Activated CD8-positive, alpha-beta memory T cell treated with anti-CD3 and anti-CD28 coated beads for 1 hour (primary cell): ENCODE measurements around the gene PKNOX2.

Experiments used
- DNase-seq, 2 donors: peaks; one replicate each; pipeline ENCODE4 v3.0.0-alpha.2; 2020; ENCODE audit warnings: low read depth in 1 of 2; ENCODE audit errors: extremely low read depth in 1 of 2

The PKNOX2 gene, protein sequence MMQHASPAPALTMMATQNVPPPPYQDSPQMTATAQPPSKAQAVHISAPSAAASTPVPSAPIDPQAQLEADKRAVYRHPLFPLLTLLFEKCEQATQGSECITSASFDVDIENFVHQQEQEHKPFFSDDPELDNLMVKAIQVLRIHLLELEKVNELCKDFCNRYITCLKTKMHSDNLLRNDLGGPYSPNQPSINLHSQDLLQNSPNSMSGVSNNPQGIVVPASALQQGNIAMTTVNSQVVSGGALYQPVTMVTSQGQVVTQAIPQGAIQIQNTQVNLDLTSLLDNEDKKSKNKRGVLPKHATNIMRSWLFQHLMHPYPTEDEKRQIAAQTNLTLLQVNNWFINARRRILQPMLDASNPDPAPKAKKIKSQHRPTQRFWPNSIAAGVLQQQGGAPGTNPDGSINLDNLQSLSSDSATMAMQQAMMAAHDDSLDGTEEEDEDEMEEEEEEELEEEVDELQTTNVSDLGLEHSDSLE

DNA sequence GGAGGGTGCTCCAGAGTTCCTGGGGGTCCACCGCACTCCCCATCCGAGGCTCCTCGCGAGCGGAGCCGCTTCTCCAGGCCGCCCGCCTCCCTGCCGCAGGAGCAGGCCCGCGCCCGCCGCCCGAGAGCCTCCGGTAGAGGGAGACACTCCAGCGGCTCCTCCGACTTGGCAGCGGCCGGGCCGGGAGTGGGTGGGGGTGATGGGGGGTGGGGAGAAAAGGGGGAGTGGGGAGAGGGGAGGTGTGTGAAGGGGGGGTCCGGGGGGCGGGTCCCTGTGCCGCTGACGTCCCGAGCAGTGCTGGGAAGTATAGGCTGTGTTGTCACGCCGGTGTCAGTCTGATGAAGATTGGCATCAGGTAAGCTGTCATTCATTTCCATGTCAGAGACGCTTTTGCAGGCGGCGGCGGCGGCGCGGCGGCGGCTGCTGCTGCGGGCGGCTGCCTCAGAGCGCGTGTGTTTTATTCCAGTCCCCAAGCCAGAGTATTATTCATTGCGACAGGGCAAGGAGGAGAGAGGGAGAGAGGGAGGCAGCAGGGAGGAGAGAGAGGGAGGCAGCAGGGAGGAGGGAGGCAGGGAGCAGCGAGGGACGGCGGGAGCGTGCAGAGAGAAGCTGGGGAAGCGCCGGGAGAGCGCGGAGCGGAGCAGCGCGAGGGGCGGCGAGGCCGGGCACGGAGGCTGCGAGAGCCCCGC lies at the start of gene PKNOX2:
Gene PKNOX2 (plus strand): TSS at position 330 of the 689 bp plus-strand sequence. CDS start 186,555 bp downstream, outside the sequence.
- DNase-seq: peak in 1 of 2 donors; percentile 65

DNA sequence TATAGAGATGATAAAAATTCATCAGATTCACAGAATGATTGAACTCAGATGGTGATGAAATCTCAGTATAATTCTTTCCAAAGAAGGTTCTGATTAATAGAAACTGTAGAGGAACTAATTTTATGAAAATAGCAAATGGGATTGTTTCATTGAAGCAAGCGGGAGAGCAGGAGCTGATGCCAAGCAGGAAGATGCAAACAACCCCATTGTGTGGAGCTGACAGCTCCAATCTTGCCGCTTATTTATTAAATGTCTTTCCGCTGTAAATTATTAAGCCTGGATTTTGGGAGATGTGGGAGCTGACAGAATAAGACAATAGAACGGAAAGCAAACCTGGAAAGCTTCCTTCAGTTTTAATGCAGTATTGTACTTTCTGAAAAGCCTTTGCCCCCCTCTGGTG lies 47.1 kb upstream of the PKNOX2 start:
- DNase-seq: no peak

DNA sequence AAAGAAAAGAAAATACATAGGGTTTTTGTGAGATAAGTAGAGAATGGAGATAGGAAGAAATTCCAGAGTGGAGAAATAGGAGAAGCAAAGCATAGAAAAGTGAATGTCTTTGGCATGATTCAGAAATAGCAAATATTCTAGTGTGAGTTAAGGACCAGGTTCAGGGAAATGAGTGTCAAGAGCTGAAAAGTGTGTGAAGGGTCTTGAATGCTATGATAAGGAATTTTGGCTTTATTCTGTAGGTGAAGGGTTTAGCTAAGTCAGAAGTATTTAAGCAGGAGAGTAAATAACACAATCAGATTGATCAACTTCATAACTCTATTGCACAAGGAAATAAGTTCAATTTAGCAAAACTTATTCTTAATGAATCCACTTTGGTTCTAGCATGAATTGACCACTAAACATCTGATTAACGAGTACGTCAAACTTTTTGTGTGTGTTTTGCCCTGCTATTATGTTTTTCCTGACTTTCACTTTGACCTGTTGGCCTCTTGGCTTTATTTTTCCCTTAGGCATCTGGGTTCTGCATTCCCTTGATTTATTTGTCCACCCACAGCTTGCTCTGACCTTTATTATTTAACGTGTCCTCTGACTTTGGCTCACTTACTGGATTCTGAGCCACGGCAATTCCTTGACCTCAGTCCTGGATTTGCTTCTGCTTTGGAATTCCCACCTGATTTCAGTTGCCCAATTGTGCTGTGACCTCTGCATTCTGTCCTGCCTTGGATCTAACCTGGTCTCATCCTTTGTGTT lies 41.2 kb upstream of the PKNOX2 start:
- no peak for DNase-seq

DNA sequence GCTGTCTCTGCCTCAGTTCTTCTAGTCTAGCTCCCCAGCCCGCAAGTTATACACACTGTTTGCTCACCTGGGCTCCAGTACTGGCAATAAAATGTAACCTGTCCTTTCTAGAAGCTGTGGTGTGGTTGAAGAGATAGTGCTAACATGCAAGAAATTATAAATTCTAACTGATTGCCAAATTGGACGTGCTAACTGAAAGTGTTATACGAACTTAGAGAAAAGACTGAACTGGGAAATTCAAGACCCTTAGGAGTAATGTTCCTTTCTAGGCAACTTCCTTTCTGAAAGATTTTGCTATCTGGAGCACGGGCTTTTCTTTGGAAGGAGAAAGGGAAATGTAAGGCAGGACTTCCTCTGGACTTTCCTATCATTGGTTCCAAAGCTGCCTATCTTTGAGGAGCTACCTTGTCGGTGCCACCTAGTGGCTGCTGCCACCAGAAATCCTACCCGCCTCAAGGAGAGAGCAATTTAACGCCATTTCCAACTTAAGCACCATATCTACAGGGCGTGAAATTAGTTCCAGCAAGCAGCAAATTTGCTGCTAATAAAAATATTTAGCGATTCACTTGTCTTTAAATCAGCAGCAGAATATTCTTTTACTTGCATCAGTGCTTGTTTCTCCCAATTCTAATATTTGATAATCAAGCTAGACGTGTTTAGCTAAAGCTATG lies 40.5 kb upstream of the PKNOX2 start:
- DNase-seq: peak in 1 of 2 donors; percentile 12

DNA sequence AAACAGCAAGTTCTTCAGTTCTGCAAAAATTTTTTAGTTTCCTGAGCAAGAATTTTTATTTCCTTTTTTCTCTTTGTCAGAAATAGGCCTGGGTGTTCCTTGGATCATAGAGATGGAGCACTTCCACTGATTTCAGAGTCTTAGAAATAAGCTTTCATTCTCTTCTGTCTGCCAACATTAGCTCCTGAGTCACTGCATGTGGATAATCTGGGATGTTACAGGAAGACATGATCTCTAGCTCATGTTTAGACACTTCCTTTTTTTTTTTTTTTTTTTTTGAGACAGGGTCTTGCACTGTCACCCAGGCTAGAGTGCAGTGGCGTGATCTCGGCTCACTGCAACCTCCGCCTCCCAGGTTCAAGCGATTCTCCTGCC lies 39.9 kb upstream of the PKNOX2 start:
- no peak for DNase-seq

DNA sequence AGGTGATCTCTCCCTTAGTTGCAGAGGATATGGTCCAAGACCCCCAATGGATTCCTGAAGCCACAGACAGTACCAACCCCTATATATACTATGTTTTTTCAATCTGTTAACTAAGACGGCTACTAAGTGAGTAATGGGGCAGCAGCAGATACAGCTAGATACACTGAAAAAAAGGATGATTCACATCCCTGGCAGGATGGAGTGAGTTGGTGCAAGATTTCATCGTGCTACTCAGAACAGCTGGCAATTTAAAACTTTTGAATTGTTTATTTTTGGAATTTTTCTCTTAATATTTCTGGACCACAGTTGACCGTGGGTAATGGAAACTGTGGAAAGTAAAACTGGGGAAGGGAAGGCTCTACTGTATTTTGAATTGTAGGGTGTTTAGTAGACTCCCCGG lies 36.1 kb upstream of the PKNOX2 start:
- DNase-seq: no peak

DNA sequence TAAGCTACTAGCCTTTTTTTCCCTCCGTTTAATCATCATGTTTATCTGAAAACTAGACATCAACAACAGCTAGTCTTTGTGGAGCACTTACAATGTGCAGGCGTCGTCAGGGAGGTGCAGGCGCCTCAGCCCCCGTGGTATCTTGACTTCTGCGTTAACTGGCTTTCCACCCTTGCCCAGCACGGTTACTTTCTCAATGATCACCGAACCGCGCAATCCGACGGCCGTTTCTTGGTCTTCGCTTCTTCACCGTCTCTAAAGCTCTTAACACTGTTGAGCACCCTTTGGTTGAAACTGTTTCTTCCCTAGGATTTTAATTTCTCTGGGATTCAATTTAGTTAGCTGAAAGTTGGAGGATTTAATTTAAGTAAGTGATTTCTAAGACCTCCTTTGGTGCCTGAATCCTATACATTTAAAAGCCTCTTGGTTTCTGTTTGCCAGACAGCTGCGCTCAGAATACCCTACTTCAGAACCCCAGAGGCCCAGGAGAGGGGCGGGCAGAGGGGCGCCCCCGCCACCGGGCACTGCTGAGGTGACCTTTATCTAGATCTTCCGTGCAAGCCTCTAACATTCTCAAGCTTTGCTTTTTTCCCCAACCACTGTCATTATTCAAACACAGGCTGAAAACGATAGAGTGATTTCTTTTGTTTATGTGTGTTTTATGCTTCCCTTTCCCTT lies 35.1 kb upstream of the PKNOX2 start:
- no peak for DNase-seq

DNA sequence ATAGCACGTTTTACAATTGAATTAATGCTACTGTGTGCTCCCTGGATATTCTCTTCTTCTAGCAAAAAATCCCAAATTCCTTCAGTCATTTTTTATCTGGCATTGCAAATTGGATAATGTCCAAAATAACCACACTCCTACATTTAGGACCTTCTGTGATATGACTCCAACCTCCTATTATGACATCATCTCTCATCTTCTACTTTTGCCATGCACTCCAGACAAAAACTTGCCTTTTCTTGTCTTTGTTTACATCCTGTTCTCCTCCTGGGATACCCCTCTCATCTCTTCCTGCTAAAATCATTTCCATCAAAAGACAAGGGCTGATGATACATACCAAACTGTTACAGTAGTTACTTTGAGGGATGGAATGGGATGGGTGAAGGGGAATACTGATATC lies 32.5 kb upstream of the PKNOX2 start:
- no peak for DNase-seq

DNA sequence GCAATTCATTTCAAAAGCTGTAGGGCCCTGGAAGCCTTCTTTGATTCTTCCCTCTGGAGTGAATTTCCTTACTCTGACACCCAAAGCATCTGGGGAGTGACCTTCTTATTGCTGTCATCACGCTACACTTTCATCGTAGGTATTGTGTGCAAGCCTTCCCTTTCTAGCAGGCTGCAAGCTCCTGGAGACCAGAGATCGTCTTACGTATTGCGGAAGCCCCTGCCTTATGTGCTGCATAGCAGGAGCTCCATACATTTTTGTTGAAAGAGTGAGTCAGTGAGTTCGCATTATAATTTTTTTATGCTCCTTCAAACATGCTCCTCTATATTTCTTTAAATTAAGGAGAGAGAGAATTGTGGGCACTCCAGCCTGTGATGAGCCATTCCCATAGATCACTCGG lies 32.0 kb upstream of the PKNOX2 start:
- DNase-seq: no peak

DNA sequence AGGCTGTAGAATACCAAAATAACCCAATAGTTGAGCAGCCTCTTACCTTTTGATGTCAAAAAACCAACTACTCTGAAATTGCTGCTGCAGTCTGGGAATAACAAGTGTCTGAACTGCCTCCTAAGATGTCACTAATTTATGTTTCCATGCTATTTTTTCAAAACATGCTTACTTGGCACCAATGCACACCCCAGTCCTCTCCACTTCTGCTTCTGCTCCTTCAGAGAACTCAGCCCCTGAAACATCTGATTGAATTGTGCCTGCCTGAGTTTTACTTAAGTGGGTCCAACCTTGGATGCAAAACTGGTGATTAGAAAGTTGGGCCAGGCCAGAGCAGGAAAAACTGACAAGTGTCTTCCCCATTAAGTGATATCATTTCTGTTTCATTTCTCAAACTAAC lies 28.6 kb upstream of the PKNOX2 start:
- DNase-seq: no peak

DNA sequence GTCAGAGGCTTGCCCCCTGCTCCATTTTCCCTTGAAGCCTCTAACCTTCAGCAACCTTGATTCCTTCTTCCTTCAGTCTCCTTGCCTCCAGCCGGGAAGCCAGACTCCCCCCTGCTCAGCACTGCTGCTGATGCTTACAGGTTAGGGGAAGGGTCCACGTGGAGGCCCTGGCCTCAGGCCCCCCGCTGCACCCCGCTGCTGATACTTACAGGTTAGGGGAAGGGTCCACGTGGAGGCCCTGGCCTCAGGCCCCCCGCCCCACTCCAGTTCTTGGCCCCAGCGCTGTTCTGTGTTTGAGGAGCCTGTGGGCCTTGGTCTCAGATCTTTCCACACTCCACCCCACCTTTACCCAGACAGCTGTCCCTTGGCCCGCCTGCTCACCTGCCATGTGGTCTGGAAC lies 25.6 kb upstream of the PKNOX2 start:
- no peak for DNase-seq

DNA sequence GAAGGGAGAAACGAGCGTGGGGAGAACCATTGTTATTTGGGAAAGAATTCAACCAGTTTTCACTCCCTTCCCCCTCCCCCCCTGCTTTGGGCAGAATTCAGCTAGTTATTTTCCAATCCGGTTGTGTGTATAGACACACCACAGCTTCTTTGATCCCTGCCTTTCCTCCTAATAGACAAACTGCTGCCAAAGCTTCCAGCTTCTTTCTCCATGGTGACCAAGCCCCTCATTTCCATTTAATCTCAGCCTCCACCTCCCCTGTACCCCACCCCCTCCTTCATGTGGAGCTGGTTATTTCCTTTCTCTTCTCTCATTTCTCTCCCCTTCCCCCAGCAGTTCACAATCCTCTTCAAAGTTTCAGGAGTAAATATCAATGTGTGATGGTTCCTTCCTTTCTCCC lies 24.8 kb upstream of the PKNOX2 start:
- no peak for DNase-seq

DNA sequence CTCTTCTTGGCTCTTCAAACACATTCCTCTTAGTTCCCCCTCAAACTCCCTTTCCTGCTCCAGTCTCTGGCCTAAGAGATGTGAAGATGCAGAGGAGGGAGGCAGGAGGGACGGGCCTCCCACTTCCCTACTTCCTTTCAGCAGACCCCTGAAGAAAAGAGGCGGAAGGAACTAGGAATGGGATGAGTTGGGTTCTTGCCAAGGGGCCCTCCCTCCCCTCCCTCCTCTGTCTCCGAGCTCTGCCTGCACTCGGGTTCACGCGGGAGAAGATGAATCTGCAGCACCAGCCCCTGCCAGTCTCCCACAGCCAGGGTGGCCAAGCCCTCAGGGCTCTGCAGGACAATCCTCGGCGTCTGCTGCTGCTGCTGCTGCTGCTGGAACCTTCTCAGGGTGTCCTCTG lies 24.3 kb upstream of the PKNOX2 start:
- no peak for DNase-seq

DNA sequence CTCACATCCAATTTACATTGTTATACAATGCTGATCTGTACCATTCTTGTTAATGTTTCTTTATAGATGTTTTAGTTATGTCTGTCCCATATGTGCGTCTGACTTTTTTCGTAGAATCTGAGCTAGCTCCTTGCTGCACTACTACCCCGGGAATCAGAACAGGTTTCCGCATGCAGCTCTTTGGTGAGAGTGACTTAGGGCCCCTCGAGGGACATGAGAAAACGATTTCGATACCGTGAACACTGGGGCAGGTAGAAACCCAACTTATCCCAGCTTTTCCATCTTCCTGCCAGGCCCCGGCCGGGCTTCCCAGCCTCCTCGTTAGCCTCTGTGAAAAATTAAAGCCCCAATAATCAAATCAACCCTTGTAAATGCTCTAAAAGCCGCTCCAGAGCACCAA lies 23.4 kb upstream of the PKNOX2 start:
- DNase-seq: no peak

DNA sequence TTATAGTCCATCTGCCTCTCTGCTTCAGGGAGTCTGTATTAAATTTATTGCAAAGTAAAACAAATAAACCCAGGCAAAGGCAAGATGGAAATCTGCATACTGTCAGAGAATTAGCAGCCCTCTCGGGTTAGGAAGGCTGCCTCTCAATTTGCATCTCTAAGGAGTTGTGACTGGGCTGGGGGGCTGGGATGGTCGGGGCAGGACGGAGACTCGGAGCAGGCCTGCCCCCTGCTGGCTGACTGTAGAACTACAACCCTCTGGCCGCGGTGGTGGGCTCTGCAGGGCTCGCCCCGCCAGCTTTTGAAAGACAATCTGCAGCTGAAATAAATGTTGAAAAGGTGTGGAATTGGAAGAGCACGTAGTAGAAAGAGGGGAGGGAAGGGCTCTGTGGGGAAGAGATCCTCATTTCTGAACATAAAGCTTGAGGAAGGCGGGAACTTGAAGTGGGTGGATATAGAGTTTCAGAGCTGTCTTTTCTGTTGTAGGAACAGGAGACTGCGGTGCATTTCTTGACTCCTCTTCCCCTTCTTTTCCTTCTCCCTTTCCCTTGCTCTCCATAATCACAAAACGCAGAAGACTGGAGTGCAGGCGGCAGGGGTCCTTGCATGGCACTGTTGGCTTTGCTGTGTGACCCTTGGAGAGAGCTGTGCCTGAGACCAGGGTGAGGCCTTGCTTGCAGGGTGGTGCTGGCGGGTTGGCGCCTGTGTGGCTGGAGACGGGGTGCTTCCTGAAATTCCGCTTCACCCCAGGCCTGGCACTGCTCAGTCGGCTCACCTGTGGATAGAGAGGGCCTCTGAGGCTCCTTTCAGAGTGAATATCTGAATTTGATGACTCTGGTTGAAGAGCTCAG lies 22.6 kb upstream of the PKNOX2 start:
- DNase-seq: peak in 1 of 2 donors; percentile 49

DNA sequence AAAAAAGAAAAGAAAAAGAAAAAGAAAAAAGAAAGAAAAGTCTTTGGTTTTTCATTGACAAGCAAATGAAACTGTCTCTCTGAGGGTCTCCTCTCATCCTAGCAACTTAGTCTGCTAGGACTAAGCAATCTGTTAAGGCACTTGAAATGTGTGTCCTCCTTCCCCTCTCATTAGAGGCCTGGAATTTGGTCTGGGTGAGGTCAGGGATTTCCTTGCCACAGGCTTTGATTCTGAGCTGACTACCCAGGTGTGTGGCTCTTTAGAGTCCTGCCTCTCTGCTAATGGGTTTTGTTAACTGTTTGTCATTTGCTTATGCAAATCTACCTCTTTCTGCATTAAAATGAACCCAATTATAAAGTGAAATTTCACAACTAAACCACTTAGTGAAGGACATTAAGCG lies 18.3 kb upstream of the PKNOX2 start:
- no peak for DNase-seq

DNA sequence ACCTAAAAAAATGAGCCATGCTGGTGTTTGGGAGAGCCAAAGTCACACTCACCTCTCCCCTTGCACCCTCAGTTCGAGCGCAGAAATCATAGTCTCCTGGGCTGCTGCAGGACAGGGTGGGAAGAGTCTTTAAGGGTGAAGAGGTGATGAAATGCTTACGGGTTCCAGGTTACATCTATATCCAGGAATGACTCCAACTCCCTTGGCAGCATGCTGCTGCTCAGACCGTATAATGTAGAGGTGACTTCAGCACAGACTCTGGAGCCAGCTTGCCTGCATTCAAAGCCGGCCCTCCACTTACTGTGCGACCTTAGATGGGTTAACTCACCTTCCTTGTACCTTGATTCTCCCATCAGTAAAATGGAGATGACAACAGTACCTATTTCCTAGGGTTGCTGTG lies 17.3 kb upstream of the PKNOX2 start:
- DNase-seq: no peak

DNA sequence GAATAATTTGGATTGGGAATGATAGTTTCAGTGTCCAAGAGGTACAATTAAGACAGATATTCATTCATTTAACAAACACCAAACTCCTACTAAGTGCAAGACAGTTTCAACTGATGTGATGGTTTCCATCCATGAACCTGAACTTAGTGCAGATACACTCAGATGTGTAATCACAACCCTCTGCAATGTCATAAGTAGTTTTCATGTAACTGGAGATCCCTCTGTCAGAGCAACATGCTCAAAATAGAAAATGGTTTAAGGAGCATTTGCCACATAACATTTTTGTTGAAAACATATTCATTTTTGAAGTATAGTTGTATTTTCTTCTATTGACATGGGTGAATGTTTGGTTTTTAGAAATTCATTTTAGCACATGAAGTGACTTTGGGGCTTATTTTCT lies 16.5 kb upstream of the PKNOX2 start:
- no peak for DNase-seq

DNA sequence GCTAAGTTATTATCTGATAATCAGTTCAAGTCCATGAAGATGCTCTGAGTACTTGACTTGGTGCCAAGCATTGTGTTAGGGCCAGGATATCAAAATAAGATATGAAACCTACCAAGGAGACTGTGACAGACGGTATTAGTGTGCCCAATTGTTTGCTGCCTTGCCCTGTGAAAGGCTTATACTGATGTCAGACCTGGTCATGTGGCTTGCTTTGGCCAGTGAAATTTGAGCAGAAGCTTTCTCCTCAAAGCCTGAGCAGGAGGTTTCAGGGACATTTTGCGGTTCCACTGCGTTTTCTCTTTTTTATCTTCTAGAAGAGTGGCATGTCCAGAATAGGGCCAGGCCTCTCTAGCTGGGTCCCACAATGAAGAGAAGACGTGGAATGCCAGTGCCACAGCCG lies 15.8 kb upstream of the PKNOX2 start:
- no peak for DNase-seq

DNA sequence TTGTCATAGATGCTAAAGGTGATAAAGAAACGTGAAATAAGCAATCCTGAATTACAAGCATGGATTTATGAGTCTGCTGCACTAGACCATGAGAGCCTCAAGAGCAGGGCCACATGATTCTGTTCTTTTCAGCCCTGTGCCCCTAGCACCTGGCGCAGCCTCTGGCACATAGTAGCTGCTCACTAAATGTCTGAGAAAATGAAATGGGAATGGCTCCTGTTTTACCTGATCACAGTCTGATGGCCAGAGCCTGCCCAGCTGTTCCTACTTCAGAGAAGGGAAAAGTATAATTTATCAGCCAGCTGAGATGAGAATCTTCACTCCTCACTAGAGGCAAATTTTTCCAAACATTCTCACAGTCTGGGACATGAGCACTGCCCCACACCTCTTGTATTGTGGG lies 10.7 kb upstream of the PKNOX2 start:
- DNase-seq: no peak
